K562 (cell line): ENCODE measurements around the gene LMTK2. TPM values are rescaled to one million over a fixed set of nuclear protein-coding genes. Genes with fewer than 3 reads are reported as not detected.

Source experiments
- ATAC-seq: fragments of 200-7000 bp; cut with Tn5 transposase; 3 replicates; pipeline ENCODE4 v1.9.1; 2020; ENCODE audit warnings: moderate library complexity
- BruUV-seq: library from RNA; stranded (reverse); fragments of 400-500 nt; replicated peaks from 2 replicates; lab custom pipeline; 2021; lab: Mats Ljungman, UMichigan
- CTCF ChIA-PET: fragments of 300-600 bp; formaldehyde crosslinking; extraction: SDS; loops from one replicate; lab custom pipeline; 2021; ENCODE audit warnings: low intra/inter-chr PET ratio; lab: Yijun Ruan, JAX
- POLR2A ChIA-PET: fragments of 300-600, 350-650 bp; sonication (Branson Sonifier 250); formaldehyde crosslinking; extraction: SDS; loops from one replicate; lab custom pipeline; 2021; ENCODE audit warnings: antibody characterized with exemption, inconsistent platforms; lab: Yijun Ruan, JAX
- DNase-seq, 4 experiments: peaks; one replicate each; pipeline versions ENCODE4 v3.0.0 to v3.0.0-alpha.2; 2011 to 2018; ENCODE audit warnings: low spot score in 3 of 4, mixed read lengths in 3 of 4; ENCODE audit errors: extremely low read depth in 1 of 4
- FAIRE-seq: peaks from 2 replicates; lab custom pipeline; 2011; peaks lifted over from hg19 to GRCh38; lab: Jason Lieb, UNC
- H2AFZ ChIP-seq: 2 replicates; pipeline ENCODE4 v1.6.0; 2011; ENCODE audit warnings: low read depth, low read length, control low read depth, inconsistent platforms
- H3K27ac ChIP-seq: fragments of 200-600 bp; 3 replicates; pipeline ENCODE4 v1.8.0; 2011; ENCODE audit warnings: low read depth, mild to moderate bottlenecking, control low read depth, inconsistent platforms, low read length, moderate library complexity, mixed read lengths; ENCODE audit errors: extremely low read depth
- H3K27me3 ChIP-seq, 2 experiments: fragments of 300-600 bp in 1 of 2; 2 replicates in 1 of 2; 3 replicates in 1 of 2; pipeline versions ENCODE4 v1.6.0 to v1.8.0; 2011; ENCODE audit warnings: inconsistent platforms in 2 of 2, low read length in 2 of 2, mild to moderate bottlenecking in 1 of 2, mixed read lengths in 1 of 2, moderate library complexity in 1 of 2; ENCODE audit not compliant: control insufficient read depth in 2 of 2, insufficient read depth in 2 of 2
- H3K36me3 ChIP-seq: fragments of 300-600 bp; 3 replicates; pipeline ENCODE4 v1.8.0; 2011; ENCODE audit warnings: mild to moderate bottlenecking, low read length, inconsistent platforms; ENCODE audit not compliant: control insufficient read depth, insufficient read depth
- H3K4me1 ChIP-seq, 2 experiments: fragments of 200-600 bp in 1 of 2; replicated peaks in 1 of 2; 2 replicates in 1 of 2; 3 replicates in 1 of 2; pipeline versions ENCODE4 v1.5.1 to v1.8.0; 2011; ENCODE audit warnings: inconsistent platforms in 2 of 2, low read length in 2 of 2, mild to moderate bottlenecking in 1 of 2, mixed read lengths in 1 of 2, moderate library complexity in 1 of 2; ENCODE audit not compliant: control insufficient read depth in 2 of 2, insufficient read depth in 2 of 2
- H3K4me2 ChIP-seq: 2 replicates; pipeline ENCODE4 v1.6.1; 2011; ENCODE audit warnings: low read length, control low read depth, inconsistent platforms, mixed read lengths; ENCODE audit not compliant: insufficient read depth
- H3K4me3 ChIP-seq: fragments of 200-600 bp; sonication (generic), shearing (Covaris generic); 2 replicates; pipeline ENCODE4 v1.5.1; 2016; ENCODE audit warnings: control low read depth, inconsistent platforms
- H3K79me2 ChIP-seq: fragments of 200-600 bp; 3 replicates; pipeline ENCODE4 v1.8.0; 2011; ENCODE audit warnings: low read length, inconsistent platforms; ENCODE audit not compliant: control insufficient read depth, insufficient read depth
- H3K9ac ChIP-seq, 2 experiments: 2 replicates each; pipeline versions ENCODE4 v1.6.0 to v1.6.1; 2011; ENCODE audit warnings: low read depth in 2 of 2, low read length in 2 of 2, control low read depth in 1 of 2, inconsistent platforms in 1 of 2, mild to moderate bottlenecking in 1 of 2, mixed read lengths in 1 of 2; ENCODE audit not compliant: insufficient read depth in 1 of 2
- H3K9me1 ChIP-seq: one replicate; pipeline ENCODE4 v1.6.0; 2011; ENCODE audit warnings: inconsistent platforms, mild to moderate bottlenecking, low read length, moderate library complexity; ENCODE audit not compliant: control insufficient read depth, insufficient read depth
- H3K9me3 ChIP-seq: replicated peaks from 2 replicates; pipeline ENCODE4 v1.5.1; 2011; ENCODE audit warnings: low read depth, low read length, inconsistent platforms; ENCODE audit not compliant: control insufficient read depth, insufficient read depth
- H4K20me1 ChIP-seq: replicated peaks from 2 replicates; pipeline ENCODE4 v1.6.1; 2011; ENCODE audit warnings: low read length, inconsistent platforms, mixed read lengths; ENCODE audit not compliant: control insufficient read depth, insufficient read depth
- JUN ChIP-seq, 2 experiments: sonication (generic) in 1 of 2; formaldehyde crosslinking in 1 of 2; IDR thresholded peaks; 2 replicates each; pipeline versions ENCODE4 v1.6.1 to v1.8.0; 2012 to 2022; ENCODE audit warnings: borderline replicate concordance in 2 of 2, mild to moderate bottlenecking in 2 of 2, improper control_type of control experiment in 1 of 2, low read depth in 1 of 2, low read length in 1 of 2, missing genetic modification reagents in 1 of 2
- MECOM ChIP-seq: fragments of 250-450 bp; sonication (Bioruptor Pico); IDR thresholded peaks from 2 replicates; pipeline ENCODE4 v1.8.0; 2022; ENCODE audit warnings: inconsistent platforms
- MTA2 ChIP-seq: fragments of 450-650 bp; IDR thresholded peaks from 2 replicates; pipeline ENCODE4 v1.6.1; 2016; ENCODE audit warnings: low read depth
- MYC ChIP-seq, 2 experiments: fragments of 250-450 bp in 1 of 2; sonication (Bioruptor Pico) in 1 of 2; IDR thresholded peaks; 2 replicates each; pipeline versions ENCODE4 v1.5.1 to v1.6.1; 2012 to 2021; ENCODE audit warnings: low read depth in 2 of 2, borderline replicate concordance in 1 of 2, improper control_type of control experiment in 1 of 2, low read length in 1 of 2, mild to moderate bottlenecking in 1 of 2, moderate library complexity in 1 of 2
- PCBP1 ChIP-seq: fragments of 200-400 bp; formaldehyde crosslinking; IDR thresholded peaks from 2 replicates; pipeline ENCODE4 v1.6.1; 2018; ENCODE audit warnings: mild to moderate bottlenecking, low read depth, low read length; ENCODE audit not compliant: poor library complexity, severe bottlenecking
- RFX7 ChIP-seq: fragments of 250-450 bp; sonication (Bioruptor Pico); IDR thresholded peaks from 2 replicates; pipeline ENCODE4 v1.5.1; 2021; ENCODE audit warnings: mild to moderate bottlenecking
- SREBF1 ChIP-seq: fragments of 150-350 bp; IDR thresholded peaks from 2 replicates; pipeline ENCODE4 v1.6.1; 2014; ENCODE audit warnings: antibody characterized with exemption, low read depth, low read length, borderline replicate concordance
- STAG1 ChIP-seq: sonication (generic); formaldehyde crosslinking; IDR thresholded peaks from 2 replicates; pipeline ENCODE4 v1.5.0; 2020; ENCODE audit warnings: missing genetic modification reagents, borderline replicate concordance
- TCF7 ChIP-seq: sonication (generic); IDR thresholded peaks from 2 replicates; pipeline ENCODE4 v1.6.1; 2016; ENCODE audit warnings: antibody characterized with exemption, borderline replicate concordance
- ZBTB17 ChIP-seq: fragments of 450-650 bp; formaldehyde crosslinking; IDR thresholded peaks from 2 replicates; pipeline ENCODE4 v1.4.0; 2020; ENCODE audit warnings: mild to moderate bottlenecking
- ZNF143 ChIP-seq: sonication (generic); formaldehyde crosslinking; IDR thresholded peaks from 2 replicates; pipeline ENCODE4 v1.9.0; 2022; ENCODE audit warnings: mild to moderate bottlenecking, missing genetic modification reagents
- WGBS: fragments of 100-300 bp; shearing (Covaris generic); methylation state at CpG from one replicate; pipeline ENCODE4 v1.1.6; 2016; ENCODE audit warnings: low coverage, mixed read lengths; ENCODE audit not compliant: insufficient coverage; ENCODE audit errors: missing lambda C conversion rate; 5-methylcytosine and 5-hydroxymethylcytosine counted together
- in situ Hi-C: fragments of 300-500 bp; cut with MboI; formaldehyde crosslinking; loops from 4 replicates; pipeline ENCODE4 v1.15.0; 2018; ENCODE audit warnings: inconsistent platforms, mixed read lengths
- intact Hi-C: fragments of 100-400 bp; cut with micrococcal nuclease; formaldehyde crosslinking; loops from 2 replicates; pipeline ENCODE4 v1.14.2; 2022
- polyA plus RNA-seq, 8 experiments: library from polyadenylated mRNA; depleted of rRNA in 4 of 8; stranded (reverse) in 5 of 8; unstranded in 3 of 8; fragments of >200 nt; fragmentation: Nextera tagmentation in 2 of 8; fragmentation: Illumina TruSeq in 1 of 8; extraction: Ambion mirVana in 2 of 8; extraction: Trizol in 1 of 8; gene quantifications; 2 replicates each; pipeline versions ENCODE4 v1.2.1 to v1.2.3, GENCODE V29; 2011 to 2014; ENCODE audit warnings: inconsistent platforms in 1 of 8, missing spikeins in 1 of 8
- total RNA-seq, 7 experiments: library from RNA; depleted of rRNA in 6 of 7; stranded (reverse); fragments of >200 nt in 6 of 7; fragmentation: Illumina TruSeq in 2 of 7; extraction: Trizol in 2 of 7; gene quantifications; 2 replicates each; pipeline versions ENCODE4 v1.2.1 to v1.2.3, GENCODE V29; 2011 to 2021; ENCODE audit warnings: low replicate concordance in 1 of 7
- TF ChIP-seq, protein P1 (sequence below): fragments of 250-450 bp; sonication (Bioruptor Pico); IDR thresholded peaks from 2 replicates; pipeline ENCODE4 v1.4.0; 2020; ENCODE audit warnings: borderline replicate concordance
- TF ChIP-seq, protein P2 (sequence below): fragments of 250-450 bp; sonication (Bioruptor Pico); IDR thresholded peaks from 2 replicates; pipeline ENCODE4 v1.8.0; 2021; ENCODE audit warnings: moderate library complexity, mild to moderate bottlenecking, inconsistent platforms

The LMTK2 gene
- total and polyA plus RNA-seq, 9 of the 15 experiments (the other 6 are each of a cell fraction or from before 2014, with no cell fraction given), result 0.78 to 16.4 (median 6.3) TPM

DNA sequence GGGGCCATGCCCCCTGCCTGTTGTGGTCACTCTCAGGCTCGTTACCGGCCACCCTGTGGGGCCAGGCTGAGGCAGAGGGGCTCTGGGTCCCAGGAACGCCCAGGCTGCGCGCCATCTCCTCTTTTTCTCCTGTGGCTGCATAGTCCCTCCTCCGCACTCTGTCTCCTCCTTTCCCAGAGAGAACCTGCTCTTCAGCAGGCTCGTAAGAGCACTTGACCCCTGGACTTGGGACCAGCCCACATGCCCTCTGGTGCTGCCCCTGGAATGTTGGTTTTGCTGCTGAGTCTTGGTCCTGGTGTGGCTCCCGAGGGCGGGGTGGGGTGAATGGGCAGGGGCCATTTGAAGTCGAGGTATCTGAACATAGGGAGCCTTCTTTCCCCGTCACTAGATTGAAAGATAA is 98.0 kb downstream of the LMTK2 start (continued):
- TF ChIP-seq MECOM (CRISPR knock-in tag) (no peak), ZBTB17 (CRISPR knock-in tag) (no peak), MYC (IDR thresholded peaks at IDR 0.05; ENCODE audit: low read depth, low read length) (no peak), MYC (CRISPR knock-in tag; IDR thresholded peaks at IDR 0.05; ENCODE audit: borderline replicate concordance, low read depth) (no peak), MTA2 (no peak), STAG1 (CRISPR knock-in tag) (no peak), TCF7 (no peak)
- TF ChIP-seq, protein P1, sequence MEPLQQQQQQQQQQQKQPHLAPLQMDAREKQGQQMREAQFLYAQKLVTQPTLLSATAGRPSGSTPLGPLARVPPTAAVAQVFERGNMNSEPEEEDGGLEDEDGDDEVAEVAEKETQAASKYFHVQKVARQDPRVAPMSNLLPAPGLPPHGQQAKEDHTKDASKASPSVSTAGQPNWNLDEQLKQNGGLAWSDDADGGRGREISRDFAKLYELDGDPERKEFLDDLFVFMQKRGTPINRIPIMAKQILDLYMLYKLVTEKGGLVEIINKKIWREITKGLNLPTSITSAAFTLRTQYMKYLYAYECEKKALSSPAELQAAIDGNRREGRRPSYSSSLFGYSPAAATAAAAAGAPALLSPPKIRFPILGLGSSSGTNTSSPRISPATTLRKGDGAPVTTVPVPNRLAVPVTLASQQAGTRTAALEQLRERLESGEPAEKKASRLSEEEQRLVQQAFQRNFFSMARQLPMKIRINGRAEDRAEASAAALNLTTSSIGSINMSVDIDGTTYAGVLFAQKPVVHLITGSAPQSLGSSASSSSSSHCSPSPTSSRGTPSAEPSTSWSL, result no peak

DNA sequence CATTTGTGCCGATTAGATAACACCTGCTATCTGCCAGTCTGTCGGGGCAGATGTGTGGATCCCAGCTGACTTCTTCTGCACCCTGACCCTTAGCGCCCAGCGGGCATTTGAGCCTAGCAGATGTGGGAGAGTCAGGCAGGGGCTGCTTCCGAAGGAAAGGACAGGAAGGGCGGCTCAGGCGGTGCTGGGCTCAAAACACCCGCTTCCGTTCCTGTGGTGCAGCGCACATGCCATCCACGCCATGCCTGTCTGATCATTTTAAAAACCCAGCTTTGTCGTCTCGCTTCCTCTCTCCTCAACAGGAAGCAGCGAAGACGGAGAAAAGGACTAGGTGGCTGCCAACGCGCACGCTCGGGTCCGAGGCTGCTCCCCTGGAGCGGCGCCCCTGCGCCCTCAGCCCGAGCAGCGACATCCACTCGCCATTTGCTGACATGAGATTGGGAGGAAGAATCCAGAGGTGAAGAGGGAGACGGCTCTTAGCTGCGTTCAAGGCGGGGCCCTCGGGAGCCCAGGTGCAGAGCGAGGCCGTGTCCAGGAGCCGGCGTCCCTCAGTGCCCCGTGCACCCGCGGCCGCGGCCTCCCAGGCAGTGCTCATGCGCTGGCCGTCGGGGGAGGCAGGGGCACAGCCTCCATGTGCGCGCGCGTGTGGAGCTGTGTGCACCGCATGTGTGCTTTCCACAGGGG is 98.6 kb downstream of the LMTK2 start:
- WGBS, result 96% methylated on average over 47 of the region's 47 CpGs
- no peak for ATAC-seq
- no peak for FAIRE-seq
- H3K9me1 ChIP-seq, result no peaks in the 10 kb centered on the region
- no peak overlapping the region for H3K4me2 ChIP-seq
- no peak overlapping the region for H2AFZ ChIP-seq
- H3K79me2 ChIP-seq, result no peaks in the 10 kb centered on the region
- in situ Hi-C loops, result no loop called here
- H3K9ac ChIP-seq, result no peak overlapping the region
- no peak for DNase-seq
- no peak overlapping the region for H3K4me3 ChIP-seq
- H4K20me1 ChIP-seq, result no peaks in the 10 kb centered on the region
- ChIA-PET POLR2A (no interaction called here), CTCF (no interaction called here)
- TF ChIP-seq ZNF143 (CRISPR knock-in tag) (no peak), RFX7 (no peak), PCBP1 (peak; percentile 27), SREBF1 (no peak), JUN (IDR thresholded peaks at IDR 0.05; ENCODE audit: borderline replicate concordance, low read depth, low read length) (no peak), JUN (CRISPR knock-in tag; IDR thresholded peaks at IDR 0.05; ENCODE audit: borderline replicate concordance) (no peak)
- TF ChIP-seq, protein P2, sequence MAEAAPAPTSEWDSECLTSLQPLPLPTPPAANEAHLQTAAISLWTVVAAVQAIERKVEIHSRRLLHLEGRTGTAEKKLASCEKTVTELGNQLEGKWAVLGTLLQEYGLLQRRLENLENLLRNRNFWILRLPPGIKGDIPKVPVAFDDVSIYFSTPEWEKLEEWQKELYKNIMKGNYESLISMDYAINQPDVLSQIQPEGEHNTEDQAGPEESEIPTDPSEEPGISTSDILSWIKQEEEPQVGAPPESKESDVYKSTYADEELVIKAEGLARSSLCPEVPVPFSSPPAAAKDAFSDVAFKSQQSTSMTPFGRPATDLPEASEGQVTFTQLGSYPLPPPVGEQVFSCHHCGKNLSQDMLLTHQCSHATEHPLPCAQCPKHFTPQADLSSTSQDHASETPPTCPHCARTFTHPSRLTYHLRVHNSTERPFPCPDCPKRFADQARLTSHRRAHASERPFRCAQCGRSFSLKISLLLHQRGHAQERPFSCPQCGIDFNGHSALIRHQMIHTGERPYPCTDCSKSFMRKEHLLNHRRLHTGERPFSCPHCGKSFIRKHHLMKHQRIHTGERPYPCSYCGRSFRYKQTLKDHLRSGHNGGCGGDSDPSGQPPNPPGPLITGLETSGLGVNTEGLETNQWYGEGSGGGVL, result no peak
- TF ChIP-seq, all 486 proteins: peak for 1
- Histone ChIP-seq H3K4me1 (peaks cover 0 to 26% of the 10 kb centered on the region in 2 experiments; a peak in 2 of 5 replicates), H3K27ac (no peak overlapping the region), H3K27me3 (no peaks in the 10 kb centered on the region), H3K9me3 (no peaks in the 10 kb centered on the region), H3K36me3 (peaks cover 44% of the 10 kb centered on the region; the same call in 1 of the 3 replicates)
- intact Hi-C loops, result no loop called here
- BruUV-seq, result no TSS peak
